ENCODE results near the gene TBC1D22A.

- TF ChIP-seq CTCF (IDR thresholded peaks at IDR 0.05; ENCODE audit: low read length) (no peak), EZH2 (IDR thresholded peaks at IDR 0.05; ENCODE audit: borderline replicate concordance, low read length) (no peak)
Measured at GRCh38 chr22:46774980-46775849, 12.8 kb downstream of the TBC1D22A start.
